DLD1 (cell line): Measurements from ENCODE around the gene GABRG3.

ENCODE experiments used
- in situ Hi-C: cut with HindIII; loops from 2 replicates; pipeline ENCODE4 v1.10.0; 2017; ENCODE audit warnings: low sequenced_read_pairs

Gene GABRG3

GRCh38 chr15:27094235-27094634 lies 123.3 kb downstream of the GABRG3 start:
- in situ Hi-C loops: no loop called here

GRCh38 chr15:27095886-27096624 lies 125.1 kb downstream of the GABRG3 start:
- in situ Hi-C loops: no loop called here

- in situ Hi-C loops: no loop called here
These were observed 126.5 kb downstream of the GABRG3 start for GRCh38 chr15:27097506-27097905.

- in situ Hi-C loops: no loop called here
These were observed 131.0 kb downstream of the GABRG3 start for GRCh38 chr15:27101982-27102381.

- in situ Hi-C loops: no loop called here
These were observed 140.3 kb downstream of the GABRG3 start for GRCh38 chr15:27111323-27111722.

- in situ Hi-C loops: no loop called here
These were observed 143.5 kb downstream of the GABRG3 start for GRCh38 chr15:27114473-27114872.

GRCh38 chr15:27119695-27120266 lies 148.8 kb downstream of the GABRG3 start:
- in situ Hi-C loops: no loop called here

GRCh38 chr15:27121672-27122071 lies 150.7 kb downstream of the GABRG3 start:
- in situ Hi-C loops: no loop called here

GRCh38 chr15:27123291-27123690 lies 152.3 kb downstream of the GABRG3 start:
- in situ Hi-C loops: no loop called here

GRCh38 chr15:27123808-27124207 lies 152.8 kb downstream of the GABRG3 start:
- in situ Hi-C loops: no loop called here

GRCh38 chr15:27124287-27124871 lies 153.4 kb downstream of the GABRG3 start:
- in situ Hi-C loops: no loop called here

- in situ Hi-C loops: no loop called here
These were observed 154.2 kb downstream of the GABRG3 start for GRCh38 chr15:27125185-27125584.

GRCh38 chr15:27126449-27126848 lies 155.5 kb downstream of the GABRG3 start:
- in situ Hi-C loops: no loop called here

- in situ Hi-C loops: no loop called here
These were observed 157.0 kb downstream of the GABRG3 start for GRCh38 chr15:27127815-27128570.

- in situ Hi-C loops: no loop called here
These were observed 162.3 kb downstream of the GABRG3 start for GRCh38 chr15:27133249-27133648.

GRCh38 chr15:27134481-27134880 lies 163.5 kb downstream of the GABRG3 start:
- in situ Hi-C loops: no loop called here

- in situ Hi-C loops: no loop called here
These were observed 164.2 kb downstream of the GABRG3 start for GRCh38 chr15:27135151-27135550.

- in situ Hi-C loops: no loop called here
These were observed 166.1 kb downstream of the GABRG3 start for GRCh38 chr15:27137127-27137526.

- in situ Hi-C loops: no loop called here
These were observed 194.6 kb downstream of the GABRG3 start for GRCh38 chr15:27165590-27165989.

- in situ Hi-C loops: no loop called here
These were observed 195.9 kb downstream of the GABRG3 start for GRCh38 chr15:27166917-27167316.

GRCh38 chr15:27167738-27168137 lies 196.8 kb downstream of the GABRG3 start:
- in situ Hi-C loops: no loop called here

- in situ Hi-C loops: no loop called here
These were observed 199.9 kb downstream of the GABRG3 start for GRCh38 chr15:27170851-27171250.
